HL-60 (cell line): ENCODE results near the gene RSPH9.

ENCODE experiments used
- CTCF ChIP-seq: IDR thresholded peaks from one replicate; pipeline ENCODE4 v1.5.1; 2011; ENCODE audit warnings: low read length, control low read depth, inconsistent platforms; ENCODE audit not compliant: insufficient read depth
- GABPA ChIP-seq: IDR thresholded peaks from 2 replicates; pipeline ENCODE4 v1.6.1; 2012; ENCODE audit warnings: low read depth

GRCh38 chr6:43621078-43621835 is 23.6 kb upstream of the RSPH9 start:
- TF ChIP-seq CTCF (no peak), GABPA (no peak)
